WI38 (cell line): Measurements from ENCODE around the gene BPIFB1.

ENCODE experiments used
- H3K4me3 ChIP-seq: 2 replicates; pipeline ENCODE4 v1.5.1; 2011; ENCODE audit warnings: low read depth, mild to moderate bottlenecking, control low read depth, low read length
- TF ChIP-seq, protein P1 (sequence below): IDR thresholded peaks from 2 replicates; pipeline ENCODE4 v1.5.1; 2012; ENCODE audit warnings: low read depth, mild to moderate bottlenecking, control low read depth, low read length

Gene BPIFB1

DNA sequence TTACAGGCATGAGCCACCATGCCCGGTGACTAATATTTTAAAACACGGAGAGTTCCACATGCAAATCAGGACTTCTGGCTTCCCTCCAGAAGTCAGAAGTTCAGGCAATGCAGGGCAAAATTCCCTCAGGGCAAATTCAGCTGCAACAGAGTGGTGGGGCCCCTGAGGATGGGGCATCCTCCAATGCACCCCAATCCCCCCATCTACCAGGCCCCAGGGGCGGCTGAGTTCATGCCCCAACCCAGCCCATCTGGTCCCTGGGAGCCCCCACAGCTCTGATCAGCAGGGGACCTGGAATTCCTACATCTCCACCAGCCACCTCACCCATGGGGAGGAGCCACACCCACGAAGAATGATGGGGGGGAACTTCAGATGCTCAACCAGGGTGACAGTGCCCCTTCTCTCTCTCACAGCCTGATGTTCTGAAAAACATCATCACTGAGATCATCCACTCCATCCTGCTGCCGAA, 22.6 kb downstream of the BPIFB1 start:
- no peak overlapping the region for H3K4me3 ChIP-seq
- TF ChIP-seq, protein P1, sequence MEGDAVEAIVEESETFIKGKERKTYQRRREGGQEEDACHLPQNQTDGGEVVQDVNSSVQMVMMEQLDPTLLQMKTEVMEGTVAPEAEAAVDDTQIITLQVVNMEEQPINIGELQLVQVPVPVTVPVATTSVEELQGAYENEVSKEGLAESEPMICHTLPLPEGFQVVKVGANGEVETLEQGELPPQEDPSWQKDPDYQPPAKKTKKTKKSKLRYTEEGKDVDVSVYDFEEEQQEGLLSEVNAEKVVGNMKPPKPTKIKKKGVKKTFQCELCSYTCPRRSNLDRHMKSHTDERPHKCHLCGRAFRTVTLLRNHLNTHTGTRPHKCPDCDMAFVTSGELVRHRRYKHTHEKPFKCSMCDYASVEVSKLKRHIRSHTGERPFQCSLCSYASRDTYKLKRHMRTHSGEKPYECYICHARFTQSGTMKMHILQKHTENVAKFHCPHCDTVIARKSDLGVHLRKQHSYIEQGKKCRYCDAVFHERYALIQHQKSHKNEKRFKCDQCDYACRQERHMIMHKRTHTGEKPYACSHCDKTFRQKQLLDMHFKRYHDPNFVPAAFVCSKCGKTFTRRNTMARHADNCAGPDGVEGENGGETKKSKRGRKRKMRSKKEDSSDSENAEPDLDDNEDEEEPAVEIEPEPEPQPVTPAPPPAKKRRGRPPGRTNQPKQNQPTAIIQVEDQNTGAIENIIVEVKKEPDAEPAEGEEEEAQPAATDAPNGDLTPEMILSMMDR = no peak

DNA sequence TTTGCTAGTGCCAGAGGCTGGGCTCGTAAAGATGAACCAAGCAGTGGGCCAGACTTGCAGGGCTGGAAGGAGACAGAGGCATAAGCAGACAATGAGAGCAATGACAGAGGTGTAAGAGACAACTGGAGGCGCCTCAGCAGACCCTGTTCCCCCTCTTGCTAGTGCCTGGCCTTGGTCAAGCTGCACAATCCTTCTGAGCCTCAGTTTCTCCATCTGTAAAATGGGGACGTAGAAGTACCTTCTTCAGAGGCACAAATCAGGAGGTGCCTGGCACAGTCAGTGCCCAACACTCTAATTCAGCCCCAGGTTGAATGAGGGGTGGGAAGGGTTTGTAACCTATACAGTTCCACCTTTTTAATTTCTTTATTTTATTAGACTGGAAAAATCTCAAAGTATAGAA, 23.2 kb downstream of the BPIFB1 start:
- TF ChIP-seq, protein P1 = no peak

DNA sequence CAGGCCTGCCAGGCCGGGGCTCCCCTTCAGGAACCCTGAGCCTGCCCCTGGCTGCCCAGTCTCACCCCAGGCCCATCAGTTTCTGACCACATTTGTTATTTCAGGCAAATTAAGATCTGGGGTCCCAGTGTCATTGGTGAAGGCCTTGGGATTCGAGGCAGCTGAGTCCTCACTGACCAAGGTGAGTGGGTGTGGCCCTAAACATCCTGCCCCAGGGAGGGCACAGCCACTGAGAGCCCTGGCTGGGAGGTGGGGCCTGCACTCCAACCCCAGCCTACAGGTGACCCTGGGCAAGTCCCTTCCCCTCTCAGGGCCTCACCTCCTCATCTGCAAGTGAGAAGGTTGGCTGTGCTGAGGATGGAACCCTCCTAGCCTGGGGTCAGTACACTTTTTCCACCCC, 23.8 kb downstream of the BPIFB1 start:
- TF ChIP-seq, protein P1 = no peak
- H3K4me3 ChIP-seq = no peak overlapping the region

More for the DNA sequence above, 23.2 kb downstream of the BPIFB1 start:
- no peak overlapping the region for H3K4me3 ChIP-seq

DNA sequence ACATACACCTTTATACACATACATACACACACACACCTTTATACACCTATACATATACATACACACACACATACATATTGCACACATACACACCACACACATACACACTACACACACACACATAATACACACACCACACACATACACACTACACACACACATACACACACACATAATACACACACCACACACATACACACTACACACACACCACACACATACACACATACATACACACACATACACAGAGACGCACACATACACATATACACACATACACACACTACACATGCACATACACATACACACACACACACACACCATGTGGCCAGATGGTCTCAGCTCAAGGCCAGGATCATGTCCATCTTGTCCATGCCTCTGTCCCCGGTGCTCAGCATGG, 25.7 kb downstream of the BPIFB1 start:
- TF ChIP-seq, protein P1 = no peak

DNA sequence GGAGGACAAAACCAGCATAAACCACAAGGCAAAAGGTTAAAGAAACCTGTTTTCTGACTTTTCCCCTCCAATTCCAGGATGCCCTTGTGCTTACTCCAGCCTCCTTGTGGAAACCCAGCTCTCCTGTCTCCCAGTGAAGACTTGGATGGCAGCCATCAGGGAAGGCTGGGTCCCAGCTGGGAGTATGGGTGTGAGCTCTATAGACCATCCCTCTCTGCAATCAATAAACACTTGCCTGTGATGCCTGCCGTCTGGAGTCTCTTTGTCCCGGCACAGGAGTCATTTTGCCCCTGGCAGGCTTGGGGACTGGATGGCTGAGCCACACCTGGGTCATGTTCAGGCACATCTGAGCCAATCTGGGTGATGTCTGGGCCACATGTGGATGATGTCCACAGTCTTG, 26.6 kb downstream of the BPIFB1 start:
- TF ChIP-seq, protein P1 = no peak
- H3K4me3 ChIP-seq = no peak overlapping the region

More for the DNA sequence above, 25.7 kb downstream of the BPIFB1 start:
- H3K4me3 ChIP-seq = no peak overlapping the region

DNA sequence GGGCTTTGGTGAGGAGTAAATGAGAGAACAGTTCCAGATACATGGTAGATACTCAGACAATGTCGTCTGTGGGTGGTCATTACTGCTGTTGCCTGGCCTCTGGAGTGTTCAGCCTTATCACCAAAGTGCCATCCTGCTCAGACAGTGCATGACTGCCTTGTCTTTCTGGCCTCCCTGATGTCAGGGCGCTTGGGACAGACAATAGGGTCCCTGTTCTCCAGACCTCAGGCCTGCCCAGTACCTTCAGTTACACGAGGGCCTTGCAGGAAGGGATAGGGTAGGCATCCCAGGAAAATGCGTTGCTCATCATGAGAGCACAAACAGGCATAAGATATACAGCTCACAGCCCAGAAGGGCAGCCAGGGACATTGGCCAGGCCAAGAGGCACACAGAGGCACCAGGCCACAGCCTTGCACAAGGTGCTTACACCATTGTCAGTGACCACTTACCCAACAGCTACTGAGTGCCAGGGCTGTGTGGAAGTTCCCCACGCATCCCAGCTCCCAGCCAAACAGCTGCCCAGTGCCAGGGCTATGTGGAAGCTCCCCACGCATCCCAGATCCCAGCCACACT, 27.4 kb downstream of the BPIFB1 start:
- TF ChIP-seq, protein P1 = no peak
- no peak overlapping the region for H3K4me3 ChIP-seq

DNA sequence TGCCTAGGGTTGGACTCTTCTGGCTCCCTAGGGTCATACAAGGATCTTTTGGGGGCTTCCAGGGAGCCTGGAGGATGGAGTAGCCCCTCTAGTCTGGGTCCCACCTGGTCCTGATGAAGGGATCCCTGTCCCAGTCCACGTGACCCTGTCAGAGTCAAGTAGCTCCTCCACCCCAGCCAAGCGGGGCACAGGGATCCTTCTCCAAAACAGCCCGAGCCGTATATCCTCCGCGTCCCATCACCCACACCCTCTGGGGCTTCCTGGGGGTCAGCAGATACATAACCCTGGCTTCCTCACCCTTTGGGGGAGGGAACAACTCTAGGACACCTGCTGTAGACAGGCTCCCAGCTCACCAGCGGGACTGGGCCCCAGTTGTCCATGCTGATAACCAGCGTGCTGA, 28.0 kb downstream of the BPIFB1 start:
- TF ChIP-seq, protein P1 = no peak

More for the DNA sequence above, 28.0 kb downstream of the BPIFB1 start:
- H3K4me3 ChIP-seq = no peak overlapping the region
